Endothelial cell of umbilical vein (primary cell): ENCODE measurements around the gene GDF2. TPM values are rescaled to one million over a fixed set of nuclear protein-coding genes. Genes with fewer than 3 reads are reported as not detected.

ENCODE experiments used
- BruUV-seq: library from RNA; stranded (reverse); fragments of 400-500 nt; replicated peaks from 2 replicates; lab custom pipeline; 2021; lab: Mats Ljungman, UMichigan
- CTCF ChIA-PET: fragments of 300-600, 350-600 bp; sonication (Branson Sonifier 250); formaldehyde crosslinking; loops from one replicate; lab custom pipeline; 2021; ENCODE audit warnings: antibody characterized with exemption, inconsistent platforms; lab: Charles Lee
- POLR2A ChIA-PET: fragments of 300-600, 350-600 bp; sonication (Branson Sonifier 250); formaldehyde crosslinking; loops from one replicate; lab custom pipeline; 2021; ENCODE audit warnings: antibody characterized with exemption, inconsistent platforms; lab: Charles Lee
- DNase-seq: peaks from one replicate; pipeline ENCODE4 v3.0.0-alpha.2; 2011; ENCODE audit warnings: low read depth, low spot score
- FAIRE-seq: peaks from 2 replicates; lab custom pipeline; 2011; peaks lifted over from hg19 to GRCh38; lab: Jason Lieb, UNC
- H2AFZ ChIP-seq: 2 replicates; pipeline ENCODE4 v1.6.0; 2012; ENCODE audit warnings: low read depth, low read length, control low read depth, inconsistent platforms
- H3K27ac ChIP-seq: 2 replicates; pipeline ENCODE4 v1.5.1; 2011; ENCODE audit warnings: low read depth, mild to moderate bottlenecking, control low read depth, low read length, moderate library complexity; ENCODE audit not compliant: insufficient read depth
- H3K27me3 ChIP-seq, 2 experiments: 2 replicates each; pipeline versions ENCODE4 v1.6.0 to v1.6.1; 2011; ENCODE audit warnings: low read length in 2 of 2, mixed read lengths in 1 of 2; ENCODE audit not compliant: control insufficient read depth in 2 of 2, insufficient read depth in 2 of 2
- H3K36me3 ChIP-seq, 2 experiments: 2 replicates in 1 of 2; 3 replicates in 1 of 2; pipeline ENCODE4 v1.5.1; 2011; ENCODE audit warnings: low read length in 2 of 2, mild to moderate bottlenecking in 1 of 2, moderate library complexity in 1 of 2; ENCODE audit not compliant: control insufficient read depth in 2 of 2, insufficient read depth in 2 of 2; ENCODE audit errors: extremely low read depth in 1 of 2
- H3K4me1 ChIP-seq: 3 replicates; pipeline ENCODE4 v1.5.1; 2011; ENCODE audit warnings: mild to moderate bottlenecking, low read length; ENCODE audit not compliant: control insufficient read depth, insufficient read depth; ENCODE audit errors: extremely low read depth
- H3K4me2 ChIP-seq: 2 replicates; pipeline ENCODE4 v1.6.1; 2011; ENCODE audit warnings: low read length, control low read depth, mixed read lengths; ENCODE audit not compliant: insufficient read depth
- H3K4me3 ChIP-seq, 3 experiments: fragments of 200-600 bp in 1 of 3; sonication (generic), shearing (Covaris generic) in 1 of 3; replicated peaks in 1 of 3; 2 replicates each; pipeline ENCODE4 v1.5.1; 2011 to 2016; ENCODE audit warnings: control low read depth in 3 of 3, low read length in 3 of 3, mild to moderate bottlenecking in 2 of 3, inconsistent platforms in 1 of 3, low read depth in 1 of 3, moderate library complexity in 1 of 3; ENCODE audit not compliant: insufficient read depth in 1 of 3
- H3K79me2 ChIP-seq: 2 replicates; pipeline ENCODE4 v1.6.0; 2012; ENCODE audit warnings: low read length, inconsistent platforms; ENCODE audit not compliant: control insufficient read depth, insufficient read depth
- H3K9ac ChIP-seq: replicated peaks from 2 replicates; pipeline ENCODE3; 2011; ENCODE audit warnings: low read length, control low read depth; ENCODE audit not compliant: insufficient read depth; ENCODE audit errors: extremely low read depth
- H3K9me1 ChIP-seq: replicated peaks from 3 replicates; pipeline ENCODE4 v1.6.0; 2011; ENCODE audit warnings: mild to moderate bottlenecking, low read length; ENCODE audit not compliant: control insufficient read depth, insufficient read depth; ENCODE audit errors: extremely low read depth
- H3K9me3 ChIP-seq: replicated peaks from 2 replicates; pipeline ENCODE4 v1.5.1; 2012; ENCODE audit warnings: low read length, inconsistent platforms; ENCODE audit not compliant: control insufficient read depth, insufficient read depth
- H4K20me1 ChIP-seq: replicated peaks from 2 replicates; pipeline ENCODE3; 2011; ENCODE audit warnings: mild to moderate bottlenecking, low read length; ENCODE audit not compliant: control insufficient read depth, insufficient read depth; ENCODE audit errors: extremely low read depth
- FOS ChIP-seq: IDR thresholded peaks from 2 replicates; pipeline ENCODE4 v1.6.1; 2011; ENCODE audit warnings: mild to moderate bottlenecking, low read length, moderate library complexity, borderline replicate concordance; ENCODE audit not compliant: insufficient read depth
- GATA2 ChIP-seq: IDR thresholded peaks from 2 replicates; pipeline ENCODE4 v1.7.0; 2011; ENCODE audit warnings: low read depth, mild to moderate bottlenecking, moderate library complexity, mixed read lengths, low read length; ENCODE audit not compliant: insufficient read length, insufficient read depth
- MYC ChIP-seq: IDR thresholded peaks from one replicate; pipeline ENCODE4 v1.6.1; 2011; ENCODE audit warnings: mild to moderate bottlenecking, low read depth, low read length
- POLR2A ChIP-seq: IDR thresholded peaks from 2 replicates; pipeline ENCODE4 v1.6.1; 2012; ENCODE audit warnings: low read depth, mild to moderate bottlenecking, control low read depth, low read length
- POLR2AphosphoS5 ChIP-seq: IDR thresholded peaks from 2 replicates; pipeline ENCODE4 v1.6.1; 2012; ENCODE audit warnings: low read depth, mild to moderate bottlenecking, control low read depth, low read length, moderate library complexity; ENCODE audit not compliant: insufficient read depth
- dilution Hi-C: fragments of 300-500 bp; cut with MboI; formaldehyde crosslinking; loops from one replicate; pipeline ENCODE4 v1.15.0; 2019; ENCODE audit warnings: low sequenced_read_pairs; ENCODE audit not compliant: extremely low pct_ligation_motif_present
- intact Hi-C: fragments of 100-400 bp; cut with micrococcal nuclease; formaldehyde crosslinking; loops from one replicate; pipeline ENCODE4 v1.10.0; 2022
- polyA plus RNA-seq, 4 experiments: library from polyadenylated mRNA; depleted of rRNA in 3 of 4; stranded (reverse) in 3 of 4; unstranded in 1 of 4; fragments of >200 nt; gene quantifications; 2 replicates each; pipeline versions ENCODE4 v1.2.1 to v1.2.3, GENCODE V29; 2011 to 2012; ENCODE audit warnings: missing spikeins in 1 of 4
- total RNA-seq: library from RNA; stranded (reverse); gene quantifications from 2 replicates; pipeline ENCODE4 v1.2.3, GENCODE V29; 2021
- TF ChIP-seq, protein P1 (sequence below), 2 donors: IDR thresholded peaks; 1 replicate in 1 of 2; 2 replicates in 1 of 2; pipeline ENCODE4 v1.5.1; 2011; ENCODE audit warnings: low read length in 2 of 2, mild to moderate bottlenecking in 2 of 2, moderate library complexity in 2 of 2, control low read depth in 1 of 2, inconsistent platforms in 1 of 2, low read depth in 1 of 2; ENCODE audit not compliant: insufficient read depth in 1 of 2; ENCODE audit errors: extremely low read depth in 1 of 2

Gene GDF2
- total and polyA plus RNA-seq, 2 donors (not counting 3 experiments of a cell fraction or from before 2014, with no cell fraction given), result not detected

DNA sequence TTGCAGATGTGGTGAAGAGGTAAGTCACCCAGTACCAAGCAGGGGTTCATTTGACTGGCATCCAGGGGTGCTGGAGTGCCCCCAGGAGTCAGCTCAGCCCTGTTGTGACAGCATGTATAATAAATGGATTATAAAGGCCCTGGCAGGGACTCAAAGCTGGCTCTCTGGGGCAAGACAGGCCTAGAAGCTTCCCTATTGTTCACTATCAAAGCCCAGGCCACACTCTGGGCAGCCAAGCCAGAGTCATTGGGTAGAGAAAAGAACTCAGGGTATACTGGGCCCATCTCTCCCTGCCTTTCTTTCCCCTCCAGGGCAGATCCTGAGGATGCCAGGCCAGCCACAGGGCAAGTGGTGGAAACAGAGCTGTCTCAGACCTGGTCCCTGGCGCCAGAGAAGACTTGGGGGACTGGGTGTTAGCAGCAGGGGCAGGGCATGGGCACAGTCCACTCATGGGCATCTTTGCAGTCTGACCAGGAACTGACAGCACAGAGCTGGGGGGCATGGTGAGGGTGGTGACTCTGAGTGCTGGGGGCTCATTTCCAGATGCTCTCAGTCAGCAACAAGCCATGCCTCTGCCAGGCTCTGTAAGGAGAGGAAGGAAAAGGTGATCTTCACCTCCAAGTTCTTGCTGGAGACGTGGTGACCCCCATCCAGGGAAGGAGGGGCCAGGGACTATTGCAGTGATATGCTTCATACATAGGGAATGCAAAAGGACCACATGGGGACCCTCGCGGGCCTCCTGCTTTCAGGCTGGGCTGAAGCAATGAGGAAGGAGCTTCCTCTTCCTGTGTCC is 37.6 kb downstream of the GDF2 start:
- no peak for FAIRE-seq
- POLR2A ChIA-PET, result no interaction called here

DNA sequence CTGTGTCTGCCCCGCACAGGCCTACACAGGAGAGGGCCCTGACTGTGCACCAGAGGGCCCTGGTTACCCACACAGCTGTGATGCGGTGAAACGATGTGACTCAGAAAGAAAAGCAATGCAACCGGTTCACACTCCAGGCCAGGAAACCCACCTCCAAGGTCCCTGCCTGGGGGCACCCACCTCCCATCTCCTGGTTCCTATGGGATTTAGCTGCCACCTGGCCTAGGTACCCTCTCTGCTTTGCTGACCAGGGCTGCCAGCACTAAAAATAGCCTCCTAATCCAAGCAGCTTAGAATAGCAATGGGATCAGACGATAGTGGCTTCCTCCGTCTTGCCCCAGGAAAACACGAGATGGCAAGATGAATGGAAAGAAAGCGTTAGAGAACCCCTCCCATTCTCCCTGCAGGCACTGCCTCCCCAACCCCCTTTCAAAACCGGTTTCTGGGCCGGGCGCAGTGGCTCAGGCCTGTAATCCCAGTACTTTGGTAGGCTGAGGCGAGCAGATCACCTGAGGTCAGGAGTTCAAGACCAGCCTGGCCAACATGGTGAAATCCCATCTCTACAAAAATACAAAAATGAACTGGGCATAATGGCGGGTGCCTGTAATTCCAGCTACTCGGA is 38.3 kb downstream of the GDF2 start:
- POLR2A ChIA-PET, result no interaction called here
- TF ChIP-seq MYC, result no peak
- TF ChIP-seq POLR2A, result no peak
- TF ChIP-seq, protein P1, sequence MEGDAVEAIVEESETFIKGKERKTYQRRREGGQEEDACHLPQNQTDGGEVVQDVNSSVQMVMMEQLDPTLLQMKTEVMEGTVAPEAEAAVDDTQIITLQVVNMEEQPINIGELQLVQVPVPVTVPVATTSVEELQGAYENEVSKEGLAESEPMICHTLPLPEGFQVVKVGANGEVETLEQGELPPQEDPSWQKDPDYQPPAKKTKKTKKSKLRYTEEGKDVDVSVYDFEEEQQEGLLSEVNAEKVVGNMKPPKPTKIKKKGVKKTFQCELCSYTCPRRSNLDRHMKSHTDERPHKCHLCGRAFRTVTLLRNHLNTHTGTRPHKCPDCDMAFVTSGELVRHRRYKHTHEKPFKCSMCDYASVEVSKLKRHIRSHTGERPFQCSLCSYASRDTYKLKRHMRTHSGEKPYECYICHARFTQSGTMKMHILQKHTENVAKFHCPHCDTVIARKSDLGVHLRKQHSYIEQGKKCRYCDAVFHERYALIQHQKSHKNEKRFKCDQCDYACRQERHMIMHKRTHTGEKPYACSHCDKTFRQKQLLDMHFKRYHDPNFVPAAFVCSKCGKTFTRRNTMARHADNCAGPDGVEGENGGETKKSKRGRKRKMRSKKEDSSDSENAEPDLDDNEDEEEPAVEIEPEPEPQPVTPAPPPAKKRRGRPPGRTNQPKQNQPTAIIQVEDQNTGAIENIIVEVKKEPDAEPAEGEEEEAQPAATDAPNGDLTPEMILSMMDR (IDR thresholded peaks at IDR 0.05; ENCODE audit: extremely low read depth in 1 of 2, insufficient read depth in 1 of 2, low read depth in 1 of 2, low read length in 2 of 2), result no peak
- no peak for TF ChIP-seq GATA2
- no peak for TF ChIP-seq POLR2AphosphoS5
- TF ChIP-seq FOS, result no peak
- no peaks in the 10 kb centered on the region for H3K79me2 ChIP-seq
- H3K9me3 ChIP-seq, result no peaks in the 10 kb centered on the region
- no peak overlapping the region for H2AFZ ChIP-seq
- H3K9ac ChIP-seq, result no peak overlapping the region
- FAIRE-seq (no peak), DNase-seq (no peak)
- no peak overlapping the region for H3K27ac ChIP-seq
- no TSS peak for BruUV-seq
- CTCF ChIA-PET, result interaction anchor here (0.8 to 2.1 kb wide), 5 partner anchors 9 to 20 kb away, joined by 3 to 10 read pairs (median 4); no protein-coding TSS in a partner anchor
- dilution Hi-C loops (no loop called here), intact Hi-C loops (no loop called here)
- no peaks in the 10 kb centered on the region for H3K4me1 ChIP-seq
- no peaks in the 10 kb centered on the region for H3K27me3 ChIP-seq
- no peaks in the 10 kb centered on the region for H3K36me3 ChIP-seq
- H3K4me3 ChIP-seq, result no peak overlapping the region
- no peaks in the 10 kb centered on the region for H3K9me1 ChIP-seq
- no peaks in the 10 kb centered on the region for H4K20me1 ChIP-seq
- no peak overlapping the region for H3K4me2 ChIP-seq

More for the DNA sequence above, 37.6 kb downstream of the GDF2 start:
- H3K27me3 ChIP-seq, result no peaks in the 10 kb centered on the region
- CTCF ChIA-PET, result interaction anchor here (0.8 to 1.9 kb wide), 5 partner anchors 10 to 19 kb away, joined by 3 to 5 read pairs (median 4); no protein-coding TSS in a partner anchor
- H4K20me1 ChIP-seq, result no peaks in the 10 kb centered on the region
- H3K27ac ChIP-seq, result no peak overlapping the region
- intact Hi-C loops, result no loop called here
- BruUV-seq, result no TSS peak
- H2AFZ ChIP-seq, result no peak overlapping the region
- H3K79me2 ChIP-seq, result no peaks in the 10 kb centered on the region
- no peak overlapping the region for H3K4me3 ChIP-seq
- no peak overlapping the region for H3K4me2 ChIP-seq
- no peaks in the 10 kb centered on the region for H3K4me1 ChIP-seq
- H3K9me3 ChIP-seq, result no peaks in the 10 kb centered on the region
- H3K9ac ChIP-seq, result no peak overlapping the region
- H3K9me1 ChIP-seq, result no peaks in the 10 kb centered on the region
- H3K36me3 ChIP-seq, result no peaks in the 10 kb centered on the region
- no peak for TF ChIP-seq MYC
- dilution Hi-C loops, result no loop called here
- no peak for DNase-seq
